Sigmoid colon (tissue), 7 donors: ENCODE data around the gene BAHCC1. TPM values are rescaled to one million over a fixed set of nuclear protein-coding genes. Genes with fewer than 3 reads are reported as not detected.

Experiments
- DNase-seq: peaks from one replicate; pipeline ENCODE4 v3.0.0-alpha.2; 2019
- H3K27ac ChIP-seq, 4 donors: fragments of 200-600 bp; sonication (generic); one replicate each; pipeline ENCODE4 v1.5.1; 2016 to 2019; ENCODE audit warnings: mild to moderate bottlenecking in 1 of 4
- H3K27me3 ChIP-seq, 3 donors: fragments of 200-600 bp; sonication (generic); one replicate each; pipeline ENCODE4 v1.5.1; 2019; ENCODE audit warnings: mild to moderate bottlenecking in 1 of 3
- H3K36me3 ChIP-seq, 4 donors: fragments of 200-600 bp; sonication (generic); one replicate each; pipeline ENCODE4 v1.5.1; 2016 to 2019
- H3K4me1 ChIP-seq, 4 donors: fragments of 200-600 bp; sonication (generic); one replicate each; pipeline ENCODE4 v1.5.1; 2017 to 2019
- H3K4me3 ChIP-seq, 4 donors: fragments of 200-600 bp; sonication (generic); one replicate each; pipeline ENCODE4 v1.5.1; 2017 to 2019; ENCODE audit warnings: mild to moderate bottlenecking in 2 of 4, moderate library complexity in 1 of 4
- H3K9me3 ChIP-seq, 4 donors: fragments of 200-600 bp in 3 of 4; sonication (generic) in 3 of 4; one replicate each; pipeline versions ENCODE4 v1.5.1 to v1.6.1; 2013 to 2019
- EP300 ChIP-seq, 4 donors: sonication (generic); formaldehyde crosslinking; IDR thresholded peaks; one replicate each; pipeline ENCODE4 v1.6.1; 2017; ENCODE audit warnings: antibody characterized with exemption in 4 of 4
- POLR2A ChIP-seq, 2 donors: fragments of 450-650 bp; IDR thresholded peaks; one replicate each; pipeline ENCODE4 v1.6.1; 2016; ENCODE audit warnings: antibody characterized with exemption in 2 of 2, mild to moderate bottlenecking in 2 of 2, moderate library complexity in 2 of 2
- POLR2AphosphoS5 ChIP-seq, 4 donors: sonication (generic); formaldehyde crosslinking; IDR thresholded peaks; one replicate each; pipeline ENCODE4 v1.6.1; 2017; ENCODE audit warnings: antibody characterized with exemption in 4 of 4
- WGBS, 2 donors: extraction: QIAGEN DNeasy Blood & Tissue Kit; methylation state at CpG; one replicate each; pipeline ENCODE4 v1.1.7; 2013; 5-methylcytosine and 5-hydroxymethylcytosine counted together
- intact Hi-C: fragments of 100-400 bp; cut with DNase I; formaldehyde crosslinking; loops from one replicate; pipeline ENCODE4 v1.15.1; 2023
- polyA plus RNA-seq, 3 donors: library from polyadenylated mRNA; stranded (reverse); fragments of 200-250 nt; gene quantifications; one replicate each; pipeline ENCODE4 v1.2.3, GENCODE V29; 2013
- total RNA-seq, 4 donors: library from RNA; depleted of rRNA; stranded (reverse); fragments of >200 nt; gene quantifications; one replicate each; pipeline ENCODE4 v1.1.0, GENCODE V29; 2016
- TF ChIP-seq, protein P1 (sequence below), 4 experiments: fragments of 450-650 bp in 3 of 4; fragments of 200-600 bp in 1 of 4; IDR thresholded peaks; one replicate each; pipeline ENCODE4 v1.5.1; 2016 to 2019; ENCODE audit warnings: antibody characterized with exemption in 4 of 4, mild to moderate bottlenecking in 3 of 4, moderate library complexity in 2 of 4
- donor health status: healthy with polysubstance abuse.
- donor health status: Bipolar disorder and iron deficiency.
- donor health status: healthy.

Gene BAHCC1
- total and polyA plus RNA-seq, 7 donors = 1.8 to 18.6 (median 6.4) TPM

DNA sequence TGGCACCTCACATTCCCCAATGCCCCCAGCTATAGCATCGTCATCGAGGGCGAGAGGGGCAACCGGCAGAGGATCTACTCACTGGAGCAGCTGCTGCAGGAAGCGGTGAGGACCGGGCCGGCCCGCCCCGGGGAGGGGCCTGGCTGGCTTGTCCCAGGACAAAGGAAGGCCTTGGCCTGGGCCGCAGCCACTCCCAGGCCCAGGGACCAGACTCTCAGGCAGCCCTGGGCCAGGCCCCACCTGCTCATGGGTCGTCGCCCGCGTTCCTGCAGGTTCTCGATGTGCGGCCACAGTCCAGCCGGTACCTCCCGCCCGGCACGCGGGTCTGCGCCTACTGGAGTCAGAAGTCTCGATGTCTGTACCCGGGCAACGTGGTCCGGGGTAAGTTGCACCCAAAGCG, 64.0 kb downstream of the BAHCC1 start:
- intact Hi-C loops = no loop called here
- WGBS, 2 donors = 92 to 93% methylated on average over 27 of the region's 27 CpGs
- DNase-seq = no peak

DNA sequence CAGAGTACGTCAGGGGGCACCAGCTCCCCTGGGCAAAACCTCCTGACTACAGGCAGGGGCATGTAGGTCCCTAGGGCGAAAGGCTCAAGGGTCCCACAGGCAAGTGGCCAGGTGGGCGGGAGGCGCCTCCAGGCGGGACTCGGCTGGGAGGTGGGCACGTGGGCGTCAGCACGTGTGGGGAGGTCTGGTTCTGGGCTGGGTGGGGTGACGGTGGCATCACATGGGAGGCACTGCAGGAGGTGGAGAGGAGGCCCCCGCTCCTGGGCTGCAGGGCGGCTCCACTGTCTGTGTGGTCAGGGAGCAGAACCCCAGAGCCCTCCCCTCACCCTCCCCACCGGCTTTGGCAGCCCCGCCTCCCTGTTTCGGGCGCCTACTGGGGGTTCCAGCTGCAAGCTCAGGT, 64.6 kb downstream of the BAHCC1 start:
- intact Hi-C loops = no loop called here
- DNase-seq = no peak
- TF ChIP-seq EP300 (IDR thresholded peaks at IDR 0.05) (no peak), POLR2AphosphoS5 (IDR thresholded peaks at IDR 0.05) (no peak), POLR2A (IDR thresholded peaks at IDR 0.05) (no peak)
- TF ChIP-seq, protein P1, sequence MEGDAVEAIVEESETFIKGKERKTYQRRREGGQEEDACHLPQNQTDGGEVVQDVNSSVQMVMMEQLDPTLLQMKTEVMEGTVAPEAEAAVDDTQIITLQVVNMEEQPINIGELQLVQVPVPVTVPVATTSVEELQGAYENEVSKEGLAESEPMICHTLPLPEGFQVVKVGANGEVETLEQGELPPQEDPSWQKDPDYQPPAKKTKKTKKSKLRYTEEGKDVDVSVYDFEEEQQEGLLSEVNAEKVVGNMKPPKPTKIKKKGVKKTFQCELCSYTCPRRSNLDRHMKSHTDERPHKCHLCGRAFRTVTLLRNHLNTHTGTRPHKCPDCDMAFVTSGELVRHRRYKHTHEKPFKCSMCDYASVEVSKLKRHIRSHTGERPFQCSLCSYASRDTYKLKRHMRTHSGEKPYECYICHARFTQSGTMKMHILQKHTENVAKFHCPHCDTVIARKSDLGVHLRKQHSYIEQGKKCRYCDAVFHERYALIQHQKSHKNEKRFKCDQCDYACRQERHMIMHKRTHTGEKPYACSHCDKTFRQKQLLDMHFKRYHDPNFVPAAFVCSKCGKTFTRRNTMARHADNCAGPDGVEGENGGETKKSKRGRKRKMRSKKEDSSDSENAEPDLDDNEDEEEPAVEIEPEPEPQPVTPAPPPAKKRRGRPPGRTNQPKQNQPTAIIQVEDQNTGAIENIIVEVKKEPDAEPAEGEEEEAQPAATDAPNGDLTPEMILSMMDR (IDR thresholded peaks at IDR 0.05) = no peak
- H3K27ac ChIP-seq = no peak overlapping the region
- H3K4me1 ChIP-seq = no peaks in the 10 kb centered on the region
- H3K4me3 ChIP-seq = no peak overlapping the region
- H3K9me3 ChIP-seq = no peaks in the 10 kb centered on the region
- H3K36me3 ChIP-seq = peaks cover 0 to 62% (median 7%) of the 10 kb centered on the region in 4 donors
- 87 to 89% methylated on average over 16 of the region's 16 CpGs for WGBS, 2 donors
- H3K27me3 ChIP-seq = no peaks in the 10 kb centered on the region

More for the DNA sequence above, 64.0 kb downstream of the BAHCC1 start:
- Histone ChIP-seq H3K4me1 (no peaks in the 10 kb centered on the region), H3K27me3 (no peaks in the 10 kb centered on the region), H3K4me3 (no peak overlapping the region), H3K36me3 (peaks cover 0 to 61% (median 7%) of the 10 kb centered on the region in 4 donors), H3K27ac (no peak overlapping the region), H3K9me3 (no peaks in the 10 kb centered on the region)
- TF ChIP-seq, protein P1 (IDR thresholded peaks at IDR 0.05) = no peak
- TF ChIP-seq POLR2A (IDR thresholded peaks at IDR 0.05) (no peak), EP300 (IDR thresholded peaks at IDR 0.05) (no peak), POLR2AphosphoS5 (IDR thresholded peaks at IDR 0.05) (no peak)

DNA sequence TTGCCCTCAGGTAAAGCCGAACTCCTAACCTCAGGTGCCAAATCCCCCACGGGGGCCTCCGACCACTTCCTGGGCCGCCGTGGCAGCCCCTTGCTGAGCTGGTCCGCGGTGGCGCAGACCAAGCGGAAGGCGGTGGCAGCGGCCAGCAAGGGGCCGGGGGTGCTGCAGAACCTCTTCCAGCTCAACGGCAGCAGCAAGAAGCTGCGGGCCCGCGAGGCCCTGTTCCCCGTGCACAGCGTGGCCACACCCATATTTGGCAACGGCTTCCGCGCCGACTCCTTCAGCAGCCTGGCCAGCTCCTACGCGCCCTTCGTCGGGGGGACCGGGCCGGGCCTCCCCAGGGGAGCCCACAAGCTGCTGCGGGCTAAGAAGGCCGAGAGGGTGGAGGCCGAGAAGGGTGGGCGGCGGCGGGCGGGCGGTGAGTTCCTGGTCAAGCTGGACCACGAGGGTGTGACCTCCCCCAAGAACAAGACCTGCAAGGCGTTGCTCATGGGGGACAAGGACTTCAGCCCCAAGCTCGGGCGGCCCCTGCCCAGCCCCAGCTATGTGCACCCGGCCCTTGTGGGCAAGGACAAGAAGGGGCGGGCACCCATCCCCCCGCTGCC, 65.7 kb downstream of the BAHCC1 start:
- Histone ChIP-seq H3K36me3 (peaks cover 0 to 57% (median 7%) of the 10 kb centered on the region in 4 donors), H3K4me3 (no peak overlapping the region), H3K27ac (no peak overlapping the region), H3K9me3 (no peaks in the 10 kb centered on the region), H3K27me3 (no peaks in the 10 kb centered on the region), H3K4me1 (no peaks in the 10 kb centered on the region)
- no peak for TF ChIP-seq POLR2A (IDR thresholded peaks at IDR 0.05)
- TF ChIP-seq EP300 (IDR thresholded peaks at IDR 0.05) = no peak
- TF ChIP-seq, protein P1 (IDR thresholded peaks at IDR 0.05) = no peak
- no peak for TF ChIP-seq POLR2AphosphoS5 (IDR thresholded peaks at IDR 0.05)
- no peak for DNase-seq
- WGBS, 2 donors = 84 to 89% methylated on average over 43 of the region's 43 CpGs
- intact Hi-C loops = no loop called here

DNA sequence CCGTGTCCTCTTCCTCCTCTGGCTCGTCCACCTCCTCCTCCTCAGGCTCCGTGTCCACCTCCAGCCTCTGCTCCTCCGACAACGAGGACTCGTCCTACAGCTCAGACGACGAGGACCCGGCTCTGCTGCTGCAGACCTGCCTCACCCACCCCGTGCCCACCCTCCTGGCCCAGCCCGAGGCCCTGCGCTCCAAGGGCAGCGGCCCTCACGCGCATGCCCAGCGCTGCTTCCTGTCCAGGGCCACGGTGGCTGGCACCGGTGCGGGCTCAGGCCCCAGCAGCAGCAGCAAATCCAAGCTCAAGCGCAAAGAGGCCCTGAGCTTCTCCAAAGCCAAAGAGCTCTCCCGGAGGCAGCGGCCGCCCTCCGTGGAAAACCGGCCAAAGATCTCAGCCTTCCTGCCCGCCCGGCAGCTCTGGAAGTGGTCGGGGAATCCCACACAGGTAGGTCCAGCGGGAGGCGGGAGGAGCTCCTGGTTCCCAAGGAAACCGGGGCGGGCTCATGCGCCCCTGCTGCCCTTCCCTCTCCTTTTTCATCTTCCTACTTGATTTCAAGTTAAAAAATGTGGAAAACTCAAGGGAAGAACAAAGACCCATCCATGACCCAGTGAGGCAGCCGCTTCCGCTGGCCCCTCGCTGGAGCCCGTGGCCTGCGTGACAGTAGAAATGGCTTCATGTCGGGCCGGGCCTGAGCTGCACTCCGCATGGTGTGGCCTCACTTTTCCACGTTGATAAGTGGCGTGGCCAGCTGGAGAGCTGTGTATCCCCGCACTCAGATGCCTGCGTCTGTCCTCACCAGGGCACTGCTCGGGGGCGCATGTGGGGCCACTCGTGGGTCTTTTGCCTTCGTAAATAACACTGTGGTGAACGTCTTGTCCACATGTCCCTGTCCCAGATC, 66.6 kb downstream of the BAHCC1 start:
- Histone ChIP-seq H3K4me3 (no peak overlapping the region), H3K36me3 (peaks cover 0 to 57% (median 7%) of the 10 kb centered on the region in 4 donors), H3K27ac (no peak overlapping the region), H3K9me3 (no peaks in the 10 kb centered on the region), H3K27me3 (no peaks in the 10 kb centered on the region), H3K4me1 (no peaks in the 10 kb centered on the region)
- WGBS, 2 donors = 91 to 94% methylated on average over 50 of the region's 50 CpGs
- TF ChIP-seq EP300 (IDR thresholded peaks at IDR 0.05) = no peak
- TF ChIP-seq, protein P1 (IDR thresholded peaks at IDR 0.05) = no peak
- TF ChIP-seq POLR2A (IDR thresholded peaks at IDR 0.05) = no peak
- no peak for TF ChIP-seq POLR2AphosphoS5 (IDR thresholded peaks at IDR 0.05)
- DNase-seq = no peak
- intact Hi-C loops = no loop called here
